Raji (cell line): ENCODE data around the gene NEK5.

ENCODE experiments used
- POLR2A ChIP-seq: IDR thresholded peaks from 2 replicates; pipeline ENCODE4 v1.6.1; 2011; ENCODE audit warnings: low read depth, low read length, control low read depth; ENCODE audit not compliant: insufficient read depth

NEK5 gene

DNA sequence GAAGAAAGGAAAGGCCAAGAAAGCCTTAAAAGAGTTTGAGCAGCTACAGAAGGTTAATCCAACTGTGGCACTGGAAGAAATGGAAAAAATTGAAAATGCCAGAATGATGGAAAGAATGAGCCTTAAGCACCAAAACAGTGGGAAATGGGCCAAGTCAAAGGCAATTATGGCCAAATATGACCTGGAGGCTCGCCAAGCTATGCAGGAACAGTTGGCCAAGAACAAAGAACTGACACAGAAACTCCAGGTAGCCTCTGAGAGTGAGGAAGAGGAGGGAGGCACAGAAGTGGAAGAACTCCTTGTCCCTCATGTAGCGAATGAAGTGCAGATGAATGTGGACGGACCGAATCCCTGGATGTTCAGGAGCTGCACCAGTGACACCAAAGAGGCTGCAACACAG is 99.3 kb downstream of the NEK5 start:
- TF ChIP-seq POLR2A = no peak

GRCh38 chr13:52027832-52028231 is 101.0 kb downstream of the NEK5 start:
- no peak for TF ChIP-seq POLR2A

DNA sequence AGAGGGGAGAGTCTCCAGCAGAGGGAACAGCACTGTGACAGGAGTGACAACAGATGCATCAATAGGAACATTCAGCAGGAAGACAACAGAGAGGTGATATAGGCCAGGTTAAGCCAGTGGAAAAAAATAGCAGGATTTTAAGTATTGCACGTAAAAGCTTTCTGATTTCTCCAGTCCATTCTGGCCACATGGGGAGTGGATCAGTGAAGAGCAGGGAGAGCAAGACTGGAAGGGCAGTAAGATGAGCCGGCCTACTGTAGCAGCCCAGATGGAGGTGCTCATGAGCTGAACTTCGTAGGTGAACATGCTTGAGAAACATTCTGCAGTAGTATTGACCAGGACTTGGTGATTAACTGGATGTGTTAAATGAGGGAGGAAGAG is 102.6 kb downstream of the NEK5 start:
- no peak for TF ChIP-seq POLR2A

- no peak for TF ChIP-seq POLR2A
Measured at GRCh38 chr13:52025475-52026245, 103.2 kb downstream of the NEK5 start.

DNA sequence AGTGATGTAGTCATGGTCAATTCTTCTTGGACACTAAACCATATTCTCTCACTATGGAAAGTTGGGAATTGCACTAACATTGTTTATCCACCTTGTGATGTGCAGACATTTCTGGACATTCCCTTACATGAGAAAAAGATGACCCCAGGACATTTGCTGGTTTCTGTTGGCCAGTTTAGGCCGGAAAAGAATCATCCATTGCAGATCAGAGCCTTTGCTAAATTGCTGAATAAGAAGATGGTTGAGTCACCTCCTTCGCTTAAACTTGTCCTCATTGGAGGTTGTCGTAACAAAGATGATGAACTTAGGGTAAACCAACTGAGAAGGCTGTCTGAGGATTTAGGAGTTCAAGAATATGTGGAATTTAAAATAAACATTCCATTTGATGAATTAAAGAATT is 104.4 kb downstream of the NEK5 start, which contains the start of gene UTP14C:
Gene UTP14C, plus strand, starts transcription at position 211 of the 400 bp plus-strand sequence. CDS start 4,114 bp downstream, outside the sequence.
- no peak for TF ChIP-seq POLR2A

- TF ChIP-seq POLR2A = no peak
Measured at GRCh38 chr13:52022356-52022755, 106.5 kb downstream of the NEK5 start.

GRCh38 chr13:52020191-52020590 is 108.7 kb downstream of the NEK5 start:
- no peak for TF ChIP-seq POLR2A

DNA sequence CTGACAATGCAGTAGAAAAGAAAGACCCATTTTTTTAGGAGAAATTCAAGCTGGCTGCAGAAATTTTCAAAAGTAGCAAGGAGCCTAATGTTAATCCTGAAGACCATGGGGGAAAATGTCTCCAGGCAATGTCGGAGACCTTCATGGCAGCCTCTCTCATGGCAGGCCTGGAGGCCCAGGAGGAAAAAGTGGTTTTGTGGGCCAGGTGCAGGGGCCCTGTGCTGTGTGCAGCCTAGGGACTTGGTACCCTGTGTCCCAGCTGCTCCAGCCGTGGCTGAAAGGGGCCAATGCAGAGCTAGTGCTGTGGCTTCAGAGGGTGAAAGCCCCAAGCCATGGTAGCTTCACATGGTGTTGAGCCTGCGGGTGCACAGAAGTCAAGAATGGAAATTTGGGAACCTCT is 112.6 kb downstream of the NEK5 start:
- no peak for TF ChIP-seq POLR2A

DNA sequence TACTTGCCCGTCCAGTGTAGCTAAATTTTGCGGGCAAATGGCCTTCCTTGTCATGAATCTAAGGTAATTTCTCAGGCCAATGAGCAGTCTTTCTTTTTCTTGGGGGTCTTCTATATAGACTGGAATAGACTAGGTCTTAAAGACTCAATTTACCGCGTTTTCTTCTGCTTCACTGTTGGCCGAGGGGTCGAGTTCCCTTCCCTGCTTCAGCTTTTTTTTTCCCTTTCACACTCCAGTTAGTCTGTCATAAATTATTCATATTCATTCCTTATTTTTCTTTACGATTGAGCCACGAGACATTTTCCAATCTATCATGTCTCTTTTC is 116.4 kb downstream of the NEK5 start:
- no peak for TF ChIP-seq POLR2A

GRCh38 chr13:52011632-52012511 is 117.0 kb downstream of the NEK5 start, which contains the start of gene ALG11:
TSS of gene ALG11 (plus strand) at chr13:52012398. CDS start at chr13:52012419, 21 bp downstream.
- peak; percentile 75 for TF ChIP-seq POLR2A

- TF ChIP-seq POLR2A = no peak
Measured at GRCh38 chr13:52010890-52011631, 117.8 kb downstream of the NEK5 start, which contains the start of gene ATP7B. TSS of gene ATP7B (minus strand) at chr13:52011450. CDS start at chr13:52011337, 113 bp downstream.

DNA sequence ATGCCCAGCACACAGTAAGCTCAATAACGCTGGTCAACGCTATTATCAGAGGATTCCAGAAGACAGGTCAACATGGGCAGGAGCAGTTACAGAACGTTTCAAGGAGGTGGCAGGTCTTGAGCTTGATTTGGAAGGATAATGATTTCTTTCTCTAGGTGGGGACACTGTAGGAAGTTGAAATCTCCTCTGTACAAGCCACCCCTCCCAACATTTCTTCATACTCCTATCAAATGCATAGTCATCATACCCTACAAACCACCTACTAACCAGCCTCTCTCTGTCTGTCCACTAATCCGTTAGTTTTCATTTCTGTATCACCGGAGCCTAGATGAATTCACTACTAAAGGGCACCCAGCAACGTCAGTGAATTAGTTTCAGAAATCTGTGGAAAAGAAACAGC is 118.9 kb downstream of the NEK5 start:
- no peak for TF ChIP-seq POLR2A

GRCh38 chr13:52006523-52007245 is 122.2 kb downstream of the NEK5 start:
- TF ChIP-seq POLR2A = no peak

DNA sequence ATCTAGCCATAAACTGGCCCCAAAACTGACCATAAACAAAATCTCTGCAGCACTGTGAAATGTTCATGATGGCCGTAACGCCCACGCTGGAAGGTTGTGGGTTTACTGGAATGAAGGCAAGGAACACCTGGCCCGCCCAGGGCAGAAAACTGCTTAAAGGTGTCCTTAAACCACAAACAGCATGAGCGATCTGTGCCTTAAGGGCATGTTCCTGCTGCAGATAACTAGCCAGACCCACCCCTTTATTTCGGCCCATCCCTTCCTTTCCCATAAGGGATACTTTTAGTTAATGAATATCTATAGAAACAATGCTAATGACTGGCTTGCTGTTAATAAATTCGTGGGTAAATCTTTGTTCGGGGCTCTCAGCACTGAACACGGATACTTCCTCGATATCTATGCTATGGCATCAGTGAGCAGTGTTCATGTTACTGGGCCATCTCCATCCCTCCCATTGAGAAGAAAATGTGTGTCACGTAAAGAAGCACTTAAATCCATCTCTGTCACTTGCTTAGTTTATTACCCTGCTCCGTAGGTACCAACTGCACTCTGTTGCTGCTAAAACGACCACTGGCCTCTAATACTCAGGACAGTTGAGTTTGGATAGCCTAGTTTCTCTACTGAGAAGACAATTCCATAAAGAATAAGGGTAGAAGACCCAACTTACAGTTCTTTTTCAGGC is 122.9 kb downstream of the NEK5 start:
- TF ChIP-seq POLR2A = no peak
